Panc1 (cell line): ENCODE measurements around the gene TMEM185B.

Source experiments
- POLR2AphosphoS5 ChIP-seq: IDR thresholded peaks from 2 replicates; pipeline ENCODE4 v1.6.1; 2012; ENCODE audit warnings: mild to moderate bottlenecking, low read depth, low read length, moderate library complexity
- REST ChIP-seq, 2 experiments: IDR thresholded peaks; 2 replicates each; pipeline ENCODE4 v1.6.1; 2011 to 2012; ENCODE audit warnings: low read depth in 2 of 2, control low read depth in 1 of 2, low read length in 1 of 2, mild to moderate bottlenecking in 1 of 2, moderate library complexity in 1 of 2; ENCODE audit not compliant: insufficient read depth in 1 of 2
- SIN3A ChIP-seq: IDR thresholded peaks from 2 replicates; pipeline ENCODE4 v1.6.1; 2012; ENCODE audit warnings: low read depth, mild to moderate bottlenecking, low read length, moderate library complexity, borderline replicate concordance; ENCODE audit not compliant: insufficient read depth
- TCF7L2 ChIP-seq: IDR thresholded peaks from 2 replicates; pipeline ENCODE4 v1.6.1; 2011; ENCODE audit warnings: mild to moderate bottlenecking, low read depth, low read length, inconsistent platforms
- TF ChIP-seq, protein P1 (sequence below): fragments of 450-650 bp; IDR thresholded peaks from 2 replicates; pipeline ENCODE4 v1.5.1; 2017; ENCODE audit warnings: mild to moderate bottlenecking

GRCh38 chr2:120224256-120224655 is 1.1 kb upstream of the TMEM185B start:
- TF ChIP-seq, protein P1, sequence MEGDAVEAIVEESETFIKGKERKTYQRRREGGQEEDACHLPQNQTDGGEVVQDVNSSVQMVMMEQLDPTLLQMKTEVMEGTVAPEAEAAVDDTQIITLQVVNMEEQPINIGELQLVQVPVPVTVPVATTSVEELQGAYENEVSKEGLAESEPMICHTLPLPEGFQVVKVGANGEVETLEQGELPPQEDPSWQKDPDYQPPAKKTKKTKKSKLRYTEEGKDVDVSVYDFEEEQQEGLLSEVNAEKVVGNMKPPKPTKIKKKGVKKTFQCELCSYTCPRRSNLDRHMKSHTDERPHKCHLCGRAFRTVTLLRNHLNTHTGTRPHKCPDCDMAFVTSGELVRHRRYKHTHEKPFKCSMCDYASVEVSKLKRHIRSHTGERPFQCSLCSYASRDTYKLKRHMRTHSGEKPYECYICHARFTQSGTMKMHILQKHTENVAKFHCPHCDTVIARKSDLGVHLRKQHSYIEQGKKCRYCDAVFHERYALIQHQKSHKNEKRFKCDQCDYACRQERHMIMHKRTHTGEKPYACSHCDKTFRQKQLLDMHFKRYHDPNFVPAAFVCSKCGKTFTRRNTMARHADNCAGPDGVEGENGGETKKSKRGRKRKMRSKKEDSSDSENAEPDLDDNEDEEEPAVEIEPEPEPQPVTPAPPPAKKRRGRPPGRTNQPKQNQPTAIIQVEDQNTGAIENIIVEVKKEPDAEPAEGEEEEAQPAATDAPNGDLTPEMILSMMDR: no peak
- TF ChIP-seq REST (IDR thresholded peaks at IDR 0.05; ENCODE audit: insufficient read depth in 1 of 2, low read depth in 2 of 2, low read length in 1 of 2) (no peak), POLR2AphosphoS5 (no peak), TCF7L2 (no peak), SIN3A (no peak)
